ENCODE results near the gene AP1S3.

DNA sequence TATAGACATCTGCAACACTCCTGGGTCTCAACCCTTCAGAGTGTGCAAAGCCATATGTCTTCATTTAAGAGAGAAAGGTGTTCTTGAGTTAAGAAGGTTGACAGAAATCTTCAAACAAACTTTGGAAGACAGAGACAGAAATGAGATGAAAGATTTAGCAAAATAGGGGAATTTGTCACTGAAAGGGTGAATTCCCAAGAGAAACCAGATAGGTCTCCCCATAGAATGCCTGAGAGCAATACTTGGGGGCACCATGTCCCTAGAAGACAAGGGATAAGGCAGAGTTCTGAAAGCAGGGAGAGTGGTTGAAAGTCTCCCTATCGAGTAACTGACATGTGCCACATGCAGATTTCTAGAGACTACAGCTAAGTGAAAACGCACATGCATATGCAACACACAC, 50.0 kb downstream of the AP1S3 start:
- TF ChIP-seq EZH2 (IDR thresholded peaks at IDR 0.05; ENCODE audit: low read depth) (no peak), CTCF (conservative IDR thresholded peaks at IDR 0.05) (no peak)
